GM13977 (cell line): ENCODE results near the gene SAA2.
"Not testable (repeated sequence)": the region's sequence is repeated elsewhere in the genome, so short reads cannot be mapped to it uniquely, and the experiment has no call there.

ENCODE experiments used
- DNase-seq: peaks from one replicate; pipeline ENCODE4 v3.0.0; 2012; ENCODE audit warnings: low spot score
- CTCF ChIP-seq: IDR thresholded peaks from 2 replicates; pipeline ENCODE4 v1.5.1; 2012; ENCODE audit warnings: mild to moderate bottlenecking, control low read depth; ENCODE audit not compliant: insufficient read depth; ENCODE audit errors: extremely low read depth, missing control alignments
- in situ Hi-C: fragments of 300-500 bp; cut with MboI; formaldehyde crosslinking; loops from one replicate; pipeline ENCODE4 v1.12.0; 2022; ENCODE audit warnings: low sequenced_read_pairs, low pct_unique_long_range_greater_than_20kb, mixed read lengths, inconsistent platforms; ENCODE audit not compliant: unreplicated experiment

The SAA2 gene

GRCh38 chr11:18253778-18254338 is 5.4 kb upstream of the SAA2 start:
- TF ChIP-seq CTCF = no peak
- in situ Hi-C loops = no loop called here

GRCh38 chr11:18253233-18253632 is 4.8 kb upstream of the SAA2 start:
- no peak for DNase-seq
- TF ChIP-seq CTCF = no peak
- in situ Hi-C loops = no loop called here

More at GRCh38 chr11:18253778-18254338, 5.4 kb upstream of the SAA2 start:
- DNase-seq = no peak

- DNase-seq, in situ Hi-C loops: not testable (repeated sequence)
Observed at GRCh38 chr11:18247191-18247581, 1.3 kb downstream of the SAA2 start.

GRCh38 chr11:18246379-18247190 is 1.9 kb downstream of the SAA2 start:
- TF ChIP-seq CTCF = peak; percentile 19
- peak; percentile 65 for DNase-seq
- in situ Hi-C loops = not testable (repeated sequence)

- no peak for TF ChIP-seq CTCF
- in situ Hi-C loops = no loop called here
- no peak for DNase-seq
Observed at GRCh38 chr11:18245396-18245795, 3.1 kb downstream of the SAA2 start.

GRCh38 chr11:18243783-18244362 is 4.6 kb downstream of the SAA2 start:
- in situ Hi-C loops = no loop called here
- TF ChIP-seq CTCF = peak; percentile 87
- peak; percentile 47 for DNase-seq

GRCh38 chr11:18239655-18240054 is 8.8 kb downstream of the SAA2 start:
- DNase-seq = no peak
- no peak for TF ChIP-seq CTCF
- in situ Hi-C loops = no loop called here
